Caco-2 (cell line): ENCODE measurements around the gene MCRS1. TPM values are rescaled to one million over a fixed set of nuclear protein-coding genes. Genes with fewer than 3 reads are reported as not detected.

Experiments
- BruUV-seq: library from RNA; stranded (reverse); fragments of 400-500 nt; replicated peaks from 2 replicates; lab custom pipeline; 2021; lab: Mats Ljungman, UMichigan
- CTCF ChIA-PET: fragments of 300-600 bp; sonication (Branson Sonifier 250); formaldehyde crosslinking; loops from one replicate; lab custom pipeline; 2022; ENCODE audit warnings: antibody characterized with exemption; lab: Charles Lee
- POLR2A ChIA-PET: fragments of 300-600 bp; sonication (Branson Sonifier 250); formaldehyde crosslinking; loops from one replicate; lab custom pipeline; 2022; ENCODE audit warnings: antibody characterized with exemption; lab: Charles Lee
- DNase-seq, 2 experiments: peaks; one replicate each; pipeline versions ENCODE4 v3.0.0 to v3.0.0-alpha.2; 2020 to 2022
- H3K27me3 ChIP-seq: replicated peaks from 2 replicates; pipeline ENCODE4 v1.6.0; 2011; ENCODE audit warnings: low read length; ENCODE audit not compliant: control insufficient read depth, insufficient read depth
- H3K36me3 ChIP-seq: 2 replicates; pipeline ENCODE4 v1.5.1; 2011; ENCODE audit warnings: low read length; ENCODE audit not compliant: control insufficient read depth, insufficient read depth
- H3K4me1 ChIP-seq: fragments of 250-450 bp; sonication (Bioruptor Pico); 2 replicates; pipeline ENCODE4 v1.5.1; 2020; ENCODE audit warnings: mild to moderate bottlenecking
- H3K4me3 ChIP-seq: 2 replicates; pipeline ENCODE4 v1.5.1; 2011; ENCODE audit warnings: low read depth, mild to moderate bottlenecking, control low read depth, low read length
- H3K9me3 ChIP-seq: fragments of 250-450 bp; sonication (Bioruptor Pico); 2 replicates; pipeline ENCODE4 v1.5.1; 2020; ENCODE audit warnings: mild to moderate bottlenecking, moderate library complexity
- H3K27ac Mint-ChIP-seq: one replicate; pipeline ENCODE4 v1.8.0; 2022; ENCODE audit warnings: mixed read lengths; ENCODE audit not compliant: unreplicated experiment
- H3K27me3 Mint-ChIP-seq: one replicate; pipeline ENCODE4 v1.8.0; 2022; ENCODE audit warnings: mixed read lengths; ENCODE audit not compliant: insufficient read depth, unreplicated experiment
- H3K36me3 Mint-ChIP-seq: one replicate; pipeline ENCODE4 v1.8.0; 2022; ENCODE audit warnings: mild to moderate bottlenecking, mixed read lengths; ENCODE audit not compliant: insufficient read depth, unreplicated experiment
- H3K4me1 Mint-ChIP-seq: one replicate; pipeline ENCODE4 v1.8.0; 2022; ENCODE audit warnings: low read depth, mixed read lengths; ENCODE audit not compliant: unreplicated experiment
- H3K4me3 Mint-ChIP-seq: one replicate; pipeline ENCODE4 v1.8.0; 2022; ENCODE audit warnings: mild to moderate bottlenecking, moderate library complexity, mixed read lengths; ENCODE audit not compliant: unreplicated experiment
- H3K9me3 Mint-ChIP-seq: one replicate; pipeline ENCODE4 v1.8.0; 2022; ENCODE audit warnings: mixed read lengths; ENCODE audit not compliant: unreplicated experiment
- CTCF ChIP-seq, 2 experiments: fragments of 200-600 bp in 1 of 2; IDR thresholded peaks; 1 replicate in 1 of 2; 2 replicates in 1 of 2; pipeline versions ENCODE4 v1.5.1 to v1.8.0; 2011 to 2022; ENCODE audit warnings: antibody characterized with exemption in 1 of 2, control low read depth in 1 of 2, inconsistent platforms in 1 of 2, low read depth in 1 of 2, low read length in 1 of 2, mild to moderate bottlenecking in 1 of 2, moderate library complexity in 1 of 2; ENCODE audit not compliant: insufficient read depth in 1 of 2, severe bottlenecking in 1 of 2, unreplicated experiment in 1 of 2
- intact Hi-C: fragments of 100-400 bp; cut with micrococcal nuclease; formaldehyde crosslinking; loops from one replicate; pipeline ENCODE4 v1.10.0; 2022; ENCODE audit not compliant: unreplicated experiment
- total RNA-seq: library from RNA; stranded (reverse); gene quantifications from 2 replicates; pipeline ENCODE4 v1.2.3, GENCODE V29; 2022

MCRS1 gene
- total RNA-seq, 1 experiment from 2014 or later = 122 TPM

DNA sequence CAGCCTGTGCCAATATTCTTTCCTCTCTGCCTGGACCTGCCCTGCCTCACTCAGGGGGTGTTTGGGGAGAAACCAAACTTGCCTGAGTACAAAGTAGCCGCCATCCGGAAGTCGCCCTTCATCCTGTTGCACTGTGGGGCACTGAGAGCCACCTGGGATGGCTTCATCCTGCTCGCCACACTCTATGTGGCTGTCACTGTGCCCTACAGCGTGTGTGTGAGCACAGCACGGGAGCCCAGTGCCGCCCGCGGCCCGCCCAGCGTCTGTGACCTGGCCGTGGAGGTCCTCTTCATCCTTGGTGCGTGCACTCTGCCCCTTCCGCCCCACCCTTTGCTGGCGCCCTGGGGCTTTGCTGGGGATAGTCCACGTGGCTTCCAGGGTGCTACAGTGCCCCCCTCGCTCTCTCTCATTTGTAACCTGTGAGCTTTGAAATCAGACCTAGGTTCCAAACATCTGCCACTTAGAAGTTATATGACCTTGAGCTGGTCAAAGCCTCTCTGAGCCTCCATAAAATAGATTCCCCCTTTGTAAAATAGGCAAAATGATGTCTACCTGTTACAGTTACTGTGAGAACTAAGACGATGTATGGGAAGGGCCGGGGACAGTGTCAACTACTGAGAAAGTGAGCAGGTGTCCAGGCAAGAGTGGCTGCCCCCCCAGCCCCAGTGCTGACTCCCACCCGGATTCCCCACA is 24.6 kb downstream of the MCRS1 start:
- no TSS peak for BruUV-seq
- intact Hi-C loops = no loop called here
- Histone ChIP-seq H3K9me3 (no peaks in the 10 kb centered on the region; the same call in 1 of the 2 replicates), H3K36me3 (no peaks in the 10 kb centered on the region), H3K27me3 (no peaks in the 10 kb centered on the region), H3K4me1 (peaks cover 9% of the 10 kb centered on the region), H3K4me3 (no peak overlapping the region)
- Mint-ChIP-seq H3K4me3 (no peak overlapping the region), H3K9me3 (no peaks in the 10 kb centered on the region), H3K36me3 (no peaks in the 10 kb centered on the region), H3K4me1 (no peaks in the 10 kb centered on the region), H3K27ac (no peak overlapping the region), H3K27me3 (peaks cover 4% of the 10 kb centered on the region)
- no peak for TF ChIP-seq CTCF (IDR thresholded peaks at IDR 0.05; ENCODE audit: insufficient read depth in 1 of 2, low read depth in 1 of 2, low read length in 1 of 2, severe bottlenecking in 1 of 2, unreplicated experiment in 1 of 2)
- ChIA-PET CTCF (interaction anchor here (0.6 to 2.0 kb wide), 2 partner anchors 196 to 244 kb away, joined by 4 to 6 read pairs; no protein-coding TSS in a partner anchor), POLR2A (no interaction called here)
- DNase-seq = no peak

- ChIA-PET POLR2A (no interaction called here), CTCF (no interaction called here)
- Mint-ChIP-seq H3K4me3 (no peak overlapping the region), H3K36me3 (no peaks in the 10 kb centered on the region), H3K4me1 (no peaks in the 10 kb centered on the region), H3K9me3 (no peaks in the 10 kb centered on the region), H3K27ac (no peak overlapping the region), H3K27me3 (peaks cover 5% of the 10 kb centered on the region)
- no TSS peak for BruUV-seq
- Histone ChIP-seq H3K27me3 (peaks cover under 1% of the 10 kb centered on the region; the same call in 1 of the 2 replicates), H3K9me3 (no peaks in the 10 kb centered on the region; the same call in 1 of the 2 replicates), H3K4me3 (no peak overlapping the region), H3K4me1 (peaks cover 10% of the 10 kb centered on the region), H3K36me3 (no peaks in the 10 kb centered on the region)
- intact Hi-C loops = no loop called here
- DNase-seq = no peak
- no peak for TF ChIP-seq CTCF (IDR thresholded peaks at IDR 0.05; ENCODE audit: insufficient read depth in 1 of 2, low read depth in 1 of 2, low read length in 1 of 2, severe bottlenecking in 1 of 2, unreplicated experiment in 1 of 2)
Observed at GRCh38 chr12:49542592-49543160, 25.3 kb downstream of the MCRS1 start.

- H3K4me3 ChIP-seq = no peak overlapping the region
- no peaks in the 10 kb centered on the region; the same call in 1 of the 2 replicates for H3K9me3 ChIP-seq
- ChIA-PET CTCF (no interaction called here), POLR2A (interaction anchor here (0.5 kb wide), 1 partner anchor 176 kb away, joined by 4 read pairs; no protein-coding TSS in a partner anchor)
- Mint-ChIP-seq H3K4me1 (no peaks in the 10 kb centered on the region), H3K27ac (no peak overlapping the region), H3K9me3 (no peaks in the 10 kb centered on the region), H3K27me3 (peaks cover 6% of the 10 kb centered on the region), H3K4me3 (no peak overlapping the region), H3K36me3 (no peaks in the 10 kb centered on the region)
- H3K4me1 ChIP-seq = peaks cover 10% of the 10 kb centered on the region
- BruUV-seq = no TSS peak
- no peak for DNase-seq
- H3K36me3 ChIP-seq = no peaks in the 10 kb centered on the region
- intact Hi-C loops = no loop called here
- peaks cover 4% of the 10 kb centered on the region; the same call in 1 of the 2 replicates for H3K27me3 ChIP-seq
- no peak for TF ChIP-seq CTCF (IDR thresholded peaks at IDR 0.05; ENCODE audit: insufficient read depth in 1 of 2, low read depth in 1 of 2, low read length in 1 of 2, severe bottlenecking in 1 of 2, unreplicated experiment in 1 of 2)
Observed at GRCh38 chr12:49541911-49542505, 25.9 kb downstream of the MCRS1 start.
